Endothelial cell of hepatic sinusoid (primary cell): ENCODE measurements around the gene JUN.

Experiments
- in situ Hi-C: cut with HindIII; loops from 2 replicates; pipeline ENCODE4 v1.10.0; 2017; ENCODE audit warnings: low sequenced_read_pairs

The JUN gene

GRCh38 chr1:58783993-58784757 is at the start of gene JUN:
Gene JUN, minus strand, starts transcription at chr1:58784047. Its CDS starts 977 bp downstream, at chr1:58783070.
- in situ Hi-C loops: loop anchor here (10.0 kb wide), 1 partner anchor 281 kb away; no protein-coding TSS in a partner anchor

GRCh38 chr1:58833166-58833565 is 49.3 kb upstream of the JUN start:
- in situ Hi-C loops: no loop called here

GRCh38 chr1:58830291-58830690 is 46.4 kb upstream of the JUN start:
- in situ Hi-C loops: no loop called here

- in situ Hi-C loops: no loop called here
These were observed 46.0 kb upstream of the JUN start for GRCh38 chr1:58829866-58830265.

DNA sequence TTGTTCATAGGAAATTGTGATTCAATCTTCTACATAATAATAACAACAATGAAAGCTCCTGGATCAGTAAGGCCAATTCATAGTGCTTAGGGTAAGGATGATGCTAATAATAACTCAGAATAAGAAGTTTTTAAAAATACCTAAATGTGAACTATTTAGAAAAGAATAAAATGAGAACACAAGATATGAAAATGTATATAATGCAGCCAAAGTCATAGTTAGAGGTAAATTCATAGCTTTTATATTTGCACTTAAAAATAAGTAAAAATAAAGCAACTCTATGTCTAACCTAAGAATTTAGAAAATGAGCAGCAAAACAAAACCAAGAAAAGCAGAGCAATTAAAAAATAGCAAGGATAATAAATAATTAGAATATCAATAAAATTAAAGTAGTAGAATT is 43.5 kb upstream of the JUN start:
- in situ Hi-C loops: no loop called here

DNA sequence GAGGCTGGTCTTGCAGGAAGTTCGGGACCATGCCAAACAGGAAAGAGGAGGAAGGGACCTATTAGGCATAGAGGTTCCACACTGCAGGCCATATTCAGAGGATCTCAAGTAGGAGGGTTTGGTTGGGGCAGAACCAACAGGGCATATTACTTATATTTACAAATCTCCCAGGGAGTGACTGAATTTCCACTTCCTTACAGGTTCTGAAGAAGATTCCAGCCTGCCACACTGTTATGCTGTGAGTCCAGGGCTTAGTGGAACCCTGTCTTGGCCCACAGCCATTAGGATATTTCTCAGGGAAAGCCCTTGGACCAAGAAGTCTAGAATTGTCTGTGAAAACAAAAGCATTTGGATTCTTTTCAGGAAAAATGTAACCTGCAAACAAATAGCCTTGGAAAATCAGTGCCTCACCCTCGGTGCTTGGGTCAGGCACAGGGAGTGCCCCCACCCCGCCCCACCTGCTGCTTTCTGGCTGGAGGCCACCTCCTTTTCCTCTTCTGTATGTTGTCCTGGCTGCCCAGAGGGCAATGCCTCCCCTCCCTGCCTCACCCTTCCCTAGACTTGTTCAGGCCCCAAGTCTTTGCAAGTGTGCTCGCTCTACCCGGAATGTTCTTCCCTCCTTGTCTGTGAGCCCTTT is 41.0 kb upstream of the JUN start:
- in situ Hi-C loops: loop anchor here (5.0 kb wide), 1 partner anchor 103 kb away; no protein-coding TSS in a partner anchor

DNA sequence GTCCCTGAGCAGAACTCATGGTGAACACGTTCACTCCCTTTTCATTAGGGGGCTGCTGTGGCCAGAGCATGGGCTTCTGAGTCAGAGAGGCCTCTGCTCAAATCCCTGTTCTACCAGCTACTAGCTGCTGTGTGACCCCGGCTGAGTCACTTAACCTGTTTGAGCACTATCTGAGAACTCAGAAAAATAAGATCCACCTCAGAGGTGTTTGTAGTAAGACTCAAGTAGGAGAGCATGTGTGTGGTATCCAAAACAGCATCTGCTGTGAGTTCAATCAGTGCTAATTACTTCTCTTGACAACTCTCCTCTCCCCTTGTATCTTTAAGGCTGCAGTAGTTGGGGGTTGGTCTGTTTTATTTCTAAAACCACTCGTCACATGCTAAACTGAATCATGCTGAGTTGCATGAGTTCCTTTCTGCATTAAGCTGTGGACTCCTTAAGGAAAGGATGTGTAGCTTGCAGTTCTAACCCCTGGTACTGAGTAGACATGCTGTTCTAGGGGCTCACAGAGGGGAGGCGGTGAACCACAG is 39.7 kb upstream of the JUN start:
- in situ Hi-C loops: loop anchor here (5.0 kb wide), 1 partner anchor 101 kb away; no protein-coding TSS in a partner anchor

- in situ Hi-C loops: loop anchor here (5.0 kb wide), 1 partner anchor 99 kb away; no protein-coding TSS in a partner anchor
These were observed 37.5 kb upstream of the JUN start for GRCh38 chr1:58821309-58821708.

- in situ Hi-C loops: no loop called here
These were observed 35.1 kb upstream of the JUN start for GRCh38 chr1:58818976-58819375.

GRCh38 chr1:58818075-58818474 is 34.2 kb upstream of the JUN start:
- in situ Hi-C loops: no loop called here

GRCh38 chr1:58816747-58817221 is 32.9 kb upstream of the JUN start:
- in situ Hi-C loops: no loop called here

DNA sequence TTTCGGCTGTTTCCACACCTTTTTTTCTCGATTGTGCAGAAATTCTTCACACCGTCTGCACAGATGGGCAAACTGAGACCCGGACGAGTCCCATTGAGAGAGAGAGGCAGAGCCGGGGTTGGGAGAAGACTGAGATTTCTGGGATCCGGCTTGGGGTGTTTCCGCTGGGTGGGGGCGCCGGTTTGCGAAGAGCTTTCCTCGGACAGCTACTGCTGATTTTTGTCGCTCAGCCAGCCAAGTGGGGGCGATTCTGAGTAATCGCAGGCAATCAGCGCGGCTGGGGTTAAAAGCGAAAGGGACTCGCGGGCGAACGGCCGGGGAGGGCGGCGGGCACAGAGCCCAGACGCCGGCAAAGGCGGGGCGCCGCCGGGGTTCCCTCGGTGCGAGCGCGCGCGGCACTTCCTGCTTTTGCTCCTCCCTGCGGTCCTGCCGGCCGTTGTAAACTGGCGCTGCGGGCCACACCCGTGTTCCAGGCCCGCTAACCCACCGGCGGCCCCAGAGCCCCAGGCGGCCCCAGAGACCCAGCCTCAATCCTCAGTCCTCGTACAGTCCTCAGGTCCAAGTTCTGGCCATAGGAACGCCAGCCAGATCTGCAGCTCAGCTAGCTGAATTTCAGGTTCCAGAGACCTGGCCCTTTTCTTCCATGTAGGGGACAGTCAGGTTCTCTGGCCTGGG is 32.4 kb upstream of the JUN start:
- in situ Hi-C loops: no loop called here

DNA sequence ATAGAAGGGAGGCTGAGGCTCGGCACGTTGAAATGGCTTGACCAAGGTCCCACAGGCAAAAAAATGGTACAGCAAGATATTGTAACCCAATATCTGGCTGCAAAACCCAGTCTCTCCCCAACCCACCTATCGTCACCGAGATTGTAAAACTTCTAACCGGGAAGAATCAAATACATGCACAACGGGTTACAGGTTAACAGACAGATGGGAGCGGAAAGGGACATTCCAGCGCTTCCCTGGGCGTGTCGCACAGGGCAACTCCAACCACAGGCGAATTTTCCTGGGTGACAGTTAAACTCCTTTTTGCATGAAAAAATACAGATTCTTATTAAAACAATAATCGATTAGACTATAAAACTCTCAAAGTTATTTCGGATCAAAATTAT is 31.8 kb upstream of the JUN start:
- in situ Hi-C loops: no loop called here

- in situ Hi-C loops: no loop called here
These were observed 31.3 kb upstream of the JUN start for GRCh38 chr1:58815069-58815685.

- in situ Hi-C loops: no loop called here
These were observed 30.6 kb upstream of the JUN start for GRCh38 chr1:58814251-58815068.

GRCh38 chr1:58813801-58814200 is 30.0 kb upstream of the JUN start:
- in situ Hi-C loops: no loop called here

GRCh38 chr1:58813361-58813760 is 29.5 kb upstream of the JUN start:
- in situ Hi-C loops: no loop called here

DNA sequence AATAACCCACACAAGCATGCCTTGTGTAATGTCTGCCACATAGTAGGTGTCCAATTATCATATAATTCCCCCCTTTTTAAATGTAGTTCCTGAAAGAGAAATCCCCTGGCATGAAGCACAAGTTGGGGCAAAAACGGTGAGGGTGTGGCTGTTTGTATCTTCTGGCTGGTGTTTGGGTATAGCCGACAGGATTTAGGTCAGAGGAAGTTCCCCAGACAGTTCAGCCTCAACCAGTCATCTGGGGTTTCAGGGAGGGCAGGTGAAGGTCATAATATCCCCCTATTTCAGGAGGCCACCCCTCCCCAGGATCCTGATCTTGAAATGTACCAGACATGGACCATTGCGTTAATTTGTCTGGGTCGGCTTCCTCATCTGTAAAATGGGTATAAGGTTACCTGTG is 29.1 kb upstream of the JUN start:
- in situ Hi-C loops: no loop called here

DNA sequence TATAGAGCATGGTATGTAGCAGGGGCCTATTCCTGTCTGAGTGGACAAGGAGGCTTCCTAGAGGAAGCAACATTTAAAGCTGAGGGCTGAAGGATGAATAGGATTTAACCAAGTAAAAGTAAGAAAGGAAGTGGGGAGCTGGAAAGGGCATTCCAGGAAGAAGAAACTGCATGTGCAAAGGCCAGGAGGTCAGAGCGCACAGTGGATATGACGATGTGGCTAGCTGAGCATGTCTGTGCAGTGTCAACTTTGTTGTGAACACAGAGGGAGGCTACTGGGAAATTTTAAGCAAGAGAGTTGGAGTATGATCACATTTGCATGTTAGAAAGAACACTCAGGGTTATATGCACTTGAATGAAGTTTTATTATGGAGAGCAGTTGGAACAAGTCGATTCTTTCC is 28.6 kb upstream of the JUN start:
- in situ Hi-C loops: no loop called here

DNA sequence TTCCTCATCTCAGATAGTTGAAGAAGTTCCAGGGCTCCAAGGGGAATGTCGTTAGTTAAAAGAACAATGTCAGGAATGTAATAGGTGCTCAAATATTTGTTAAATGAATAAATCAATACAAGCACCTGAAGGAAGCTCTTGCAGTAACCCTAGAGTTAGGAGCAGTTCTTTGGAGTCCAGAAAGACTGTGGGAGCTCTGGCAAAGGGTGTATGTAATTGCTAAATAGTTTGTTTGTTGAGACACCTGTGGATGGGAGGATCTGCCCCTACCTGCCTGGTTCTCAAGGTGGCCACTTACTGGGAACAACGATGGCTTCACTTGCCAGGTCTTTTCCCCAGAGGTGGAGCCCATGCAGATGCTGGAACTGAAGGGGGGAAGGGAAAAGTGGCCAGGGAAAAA is 27.5 kb upstream of the JUN start:
- in situ Hi-C loops: no loop called here
